NB4 (cell line): ENCODE measurements around the gene TBRG4.

Experiments
- POLR2A ChIP-seq: IDR thresholded peaks from 2 replicates; pipeline ENCODE4 v1.6.1; 2011; ENCODE audit warnings: mild to moderate bottlenecking; ENCODE audit not compliant: insufficient read length; ENCODE audit errors: extremely low read depth
- TF ChIP-seq, protein P1 (sequence below): IDR thresholded peaks from one replicate; pipeline ENCODE4 v1.5.1; 2012; ENCODE audit warnings: low read depth, low read length

DNA sequence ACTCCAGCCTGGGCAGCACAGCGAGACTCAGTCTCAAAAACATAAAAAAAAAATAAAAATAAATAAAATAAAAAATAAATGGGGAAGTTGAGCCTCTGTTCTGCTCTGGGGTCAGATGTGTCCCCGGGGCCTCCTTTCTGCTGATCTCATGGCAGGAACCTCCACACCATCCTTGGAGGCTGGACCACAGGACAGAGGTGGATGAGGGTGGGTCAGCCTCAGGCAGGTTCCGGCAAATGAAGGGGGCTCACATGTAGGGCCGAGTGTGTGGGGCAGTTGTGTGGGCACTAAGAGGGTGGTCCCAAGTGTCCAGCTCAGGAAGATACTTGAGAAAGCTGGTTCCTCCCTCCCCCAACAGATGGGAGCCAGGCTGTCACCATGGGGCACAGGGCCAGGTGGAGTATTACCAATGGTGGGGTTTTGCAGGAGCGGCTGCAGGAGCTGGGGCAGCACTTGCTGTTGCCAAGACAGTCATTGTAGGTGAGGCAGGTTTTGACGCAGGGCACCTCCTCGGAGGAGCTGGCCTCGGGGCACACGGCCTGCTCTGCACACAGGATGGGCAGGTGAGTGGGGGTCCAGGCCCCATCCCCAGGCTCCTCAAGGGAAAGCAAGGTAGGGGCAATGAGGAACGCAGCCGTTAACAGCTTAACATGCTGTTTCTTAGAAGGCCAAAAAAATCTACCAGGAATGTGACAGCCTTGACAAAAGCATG lies 13.9 kb upstream of the TBRG4 start:
- no peak for TF ChIP-seq POLR2A
- TF ChIP-seq, protein P1, sequence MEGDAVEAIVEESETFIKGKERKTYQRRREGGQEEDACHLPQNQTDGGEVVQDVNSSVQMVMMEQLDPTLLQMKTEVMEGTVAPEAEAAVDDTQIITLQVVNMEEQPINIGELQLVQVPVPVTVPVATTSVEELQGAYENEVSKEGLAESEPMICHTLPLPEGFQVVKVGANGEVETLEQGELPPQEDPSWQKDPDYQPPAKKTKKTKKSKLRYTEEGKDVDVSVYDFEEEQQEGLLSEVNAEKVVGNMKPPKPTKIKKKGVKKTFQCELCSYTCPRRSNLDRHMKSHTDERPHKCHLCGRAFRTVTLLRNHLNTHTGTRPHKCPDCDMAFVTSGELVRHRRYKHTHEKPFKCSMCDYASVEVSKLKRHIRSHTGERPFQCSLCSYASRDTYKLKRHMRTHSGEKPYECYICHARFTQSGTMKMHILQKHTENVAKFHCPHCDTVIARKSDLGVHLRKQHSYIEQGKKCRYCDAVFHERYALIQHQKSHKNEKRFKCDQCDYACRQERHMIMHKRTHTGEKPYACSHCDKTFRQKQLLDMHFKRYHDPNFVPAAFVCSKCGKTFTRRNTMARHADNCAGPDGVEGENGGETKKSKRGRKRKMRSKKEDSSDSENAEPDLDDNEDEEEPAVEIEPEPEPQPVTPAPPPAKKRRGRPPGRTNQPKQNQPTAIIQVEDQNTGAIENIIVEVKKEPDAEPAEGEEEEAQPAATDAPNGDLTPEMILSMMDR = no peak
